Stimulated activated CD8-positive, alpha-beta memory T cell treated with anti-CD3 and anti-CD28 coated beads, Interleukin-4, amount 100 ng/mL, for 24 hours (primary cell): ENCODE measurements around the gene HSP90AA1.
"Not testable (repeated sequence)": the region's sequence is repeated elsewhere in the genome, so short reads cannot be mapped to it uniquely, and the experiment has no call there.

Experiments
- DNase-seq: peaks from one replicate; pipeline ENCODE4 v3.0.0-alpha.2; 2020; ENCODE audit warnings: low read depth

Gene HSP90AA1

GRCh38 chr14:102066041-102066451 is 20.8 kb downstream of the HSP90AA1 start:
- no peak for DNase-seq

GRCh38 chr14:102064590-102064989 is 22.3 kb downstream of the HSP90AA1 start:
- DNase-seq: not testable (repeated sequence)

- DNase-seq: no peak
Observed at GRCh38 chr14:102063808-102064429, 22.9 kb downstream of the HSP90AA1 start.

- DNase-seq: peak; percentile 58
Observed at GRCh38 chr14:102063109-102063807, 23.6 kb downstream of the HSP90AA1 start.

GRCh38 chr14:102058961-102059360 is 27.9 kb downstream of the HSP90AA1 start:
- no peak for DNase-seq

- no peak for DNase-seq
Observed at GRCh38 chr14:102058146-102058545, 28.7 kb downstream of the HSP90AA1 start.

- no peak for DNase-seq
Observed at GRCh38 chr14:102057480-102058114, 29.2 kb downstream of the HSP90AA1 start.

GRCh38 chr14:102056694-102057442 is 30.0 kb downstream of the HSP90AA1 start:
- DNase-seq: no peak

- no peak for DNase-seq
Observed at GRCh38 chr14:102055181-102055901, 31.5 kb downstream of the HSP90AA1 start.

- no peak for DNase-seq
Observed at GRCh38 chr14:102052522-102052921, 34.3 kb downstream of the HSP90AA1 start.

- no peak for DNase-seq
Observed at GRCh38 chr14:102050625-102051024, 36.2 kb downstream of the HSP90AA1 start.

GRCh38 chr14:102050026-102050405 is 36.8 kb downstream of the HSP90AA1 start:
- DNase-seq: no peak

- DNase-seq: no peak
Observed at GRCh38 chr14:102049258-102050025, 37.4 kb downstream of the HSP90AA1 start.

- no peak for DNase-seq
Observed at GRCh38 chr14:102047808-102048540, 38.9 kb downstream of the HSP90AA1 start.

GRCh38 chr14:102046337-102047278 is 40.2 kb downstream of the HSP90AA1 start:
- DNase-seq: peak; percentile 3

GRCh38 chr14:102044566-102044965 is 42.3 kb downstream of the HSP90AA1 start:
- no peak for DNase-seq

GRCh38 chr14:102043251-102044025 is 43.4 kb downstream of the HSP90AA1 start:
- DNase-seq: no peak

GRCh38 chr14:102042699-102043098 is 44.1 kb downstream of the HSP90AA1 start:
- DNase-seq: no peak
